Hematopoietic multipotent progenitor cell treated with erythropoietin and hydrocortisone succinate and interleukin-3 and kit ligand, for 15 days (in vitro differentiated cells): ENCODE results near the gene NUMB.
"Not testable (repeated sequence)": the region's sequence is repeated elsewhere in the genome, so short reads cannot be mapped to it uniquely, and the experiment has no call there.

Source experiments
- DNase-seq: peaks from one replicate; pipeline ENCODE4 v3.0.0-alpha.2; 2015; ENCODE audit warnings: low spot score

Gene NUMB

DNA sequence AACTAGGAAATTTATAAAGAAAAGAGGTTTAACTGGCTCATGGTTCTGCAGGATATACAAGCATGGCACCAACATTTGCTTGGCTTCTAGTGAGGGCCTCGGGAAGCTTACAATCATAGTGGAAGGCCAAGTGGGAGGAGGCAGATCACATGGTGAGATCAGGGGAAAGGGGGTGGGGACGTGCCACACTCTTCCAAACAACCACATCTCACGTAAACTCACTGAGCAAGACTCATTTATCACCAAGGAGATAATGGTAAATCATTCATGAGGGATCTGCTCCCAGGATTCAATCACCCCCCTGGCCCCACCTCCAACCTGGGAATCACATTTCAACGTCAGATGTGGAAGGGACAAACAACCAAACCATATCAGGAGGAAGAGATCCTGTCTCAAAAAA, 35.8 kb downstream of the NUMB start:
- DNase-seq = no peak

DNA sequence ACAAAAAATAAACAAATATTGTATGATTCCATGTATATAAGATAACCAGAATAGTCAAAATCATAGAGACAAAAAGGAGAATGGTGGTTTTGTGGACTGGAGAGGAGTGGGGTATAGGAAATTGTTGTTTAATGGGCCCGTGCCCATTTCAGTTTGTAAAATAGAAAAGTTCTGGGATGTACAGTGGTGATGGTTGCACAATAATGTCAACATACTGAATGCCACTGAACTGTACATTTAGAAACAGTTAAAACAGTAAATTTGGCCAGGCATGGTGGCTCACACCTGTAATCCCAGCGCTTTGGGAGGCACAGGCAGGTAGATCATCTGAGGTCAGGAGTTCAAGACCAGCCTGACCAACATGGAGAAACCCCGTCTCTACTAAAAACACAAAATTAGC, 40.1 kb downstream of the NUMB start:
- DNase-seq = no peak

DNA sequence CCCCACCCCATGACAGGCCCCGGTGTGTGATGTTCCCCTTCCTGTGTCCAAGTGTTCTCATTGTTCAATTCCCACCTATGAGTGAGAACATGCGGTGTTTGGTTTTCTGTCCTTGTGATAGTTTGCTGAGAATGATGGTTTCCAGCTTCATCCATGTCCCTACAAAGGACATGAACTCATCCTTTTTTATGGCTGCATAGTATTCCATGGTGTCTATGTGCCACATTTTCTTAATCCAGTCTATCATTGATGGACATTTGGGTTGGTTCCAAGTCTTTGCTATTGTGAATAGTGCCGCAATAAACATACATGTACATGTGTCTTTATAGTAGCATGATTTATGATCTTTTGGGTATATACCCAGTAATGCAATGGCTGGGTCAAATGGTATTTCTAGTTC, 52.1 kb downstream of the NUMB start:
- not testable (repeated sequence) for DNase-seq

DNA sequence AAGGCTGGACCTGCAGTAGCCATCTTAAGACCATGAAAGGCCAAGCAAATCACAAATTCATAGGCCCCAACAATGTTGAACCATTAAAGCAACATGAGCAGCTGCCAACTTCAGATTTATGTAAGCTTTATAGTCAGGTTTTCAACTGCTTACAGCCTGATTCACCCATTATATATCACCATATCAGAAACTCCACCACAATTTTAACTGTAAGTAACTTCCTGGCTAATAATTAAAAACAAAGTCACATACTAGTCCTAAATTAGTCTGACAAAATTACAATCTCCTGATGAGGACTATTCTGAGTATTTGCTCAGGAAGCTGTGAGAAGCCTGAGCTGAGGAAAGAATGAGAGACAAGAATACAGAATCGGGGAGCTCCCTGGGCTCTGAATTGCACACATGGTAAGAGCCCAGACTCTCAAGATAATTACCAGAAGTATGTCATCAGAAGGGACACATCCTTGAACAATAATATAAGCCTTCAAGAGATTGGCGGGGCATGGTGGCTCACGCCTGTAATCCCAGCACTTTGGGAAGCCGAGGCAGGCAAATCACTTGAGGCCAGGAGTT, 55.1 kb downstream of the NUMB start:
- no peak for DNase-seq

DNA sequence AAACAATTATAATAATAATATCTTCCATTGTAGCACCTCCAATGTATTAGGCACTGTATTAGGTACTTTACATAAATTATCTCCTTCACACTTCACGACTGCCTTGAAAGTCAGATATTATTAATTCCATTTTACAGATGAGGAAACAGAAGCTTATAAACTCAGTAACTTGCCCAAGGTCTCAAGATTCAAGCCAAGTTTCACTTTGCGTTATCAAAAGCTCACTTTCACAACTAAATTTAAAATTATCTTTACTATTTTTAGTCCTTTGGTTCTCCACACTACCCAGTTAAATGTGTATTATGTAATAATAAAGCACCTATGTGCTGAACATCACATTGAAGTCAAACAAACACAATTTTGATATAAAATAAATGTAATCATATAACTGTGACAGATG, 55.8 kb downstream of the NUMB start:
- no peak for DNase-seq

DNA sequence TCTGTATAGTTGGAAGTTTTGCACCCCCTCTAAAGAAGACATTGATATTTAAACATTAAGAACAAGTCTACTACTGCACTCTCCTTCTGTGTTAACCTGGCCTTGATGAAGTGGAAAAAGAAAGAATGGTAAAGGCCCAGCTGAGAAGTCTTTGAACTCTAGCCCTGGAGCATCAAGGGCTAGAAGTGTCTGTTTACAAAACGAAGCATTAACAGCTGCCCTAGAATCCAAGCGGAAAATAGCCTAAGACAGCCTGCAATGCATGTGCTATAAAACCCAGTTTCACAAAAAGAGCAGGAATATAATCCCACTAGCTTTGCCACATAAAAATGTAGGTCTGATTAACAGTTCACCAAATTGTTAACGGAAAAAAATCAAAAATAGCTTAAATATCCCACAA, 60.5 kb downstream of the NUMB start:
- no peak for DNase-seq

DNA sequence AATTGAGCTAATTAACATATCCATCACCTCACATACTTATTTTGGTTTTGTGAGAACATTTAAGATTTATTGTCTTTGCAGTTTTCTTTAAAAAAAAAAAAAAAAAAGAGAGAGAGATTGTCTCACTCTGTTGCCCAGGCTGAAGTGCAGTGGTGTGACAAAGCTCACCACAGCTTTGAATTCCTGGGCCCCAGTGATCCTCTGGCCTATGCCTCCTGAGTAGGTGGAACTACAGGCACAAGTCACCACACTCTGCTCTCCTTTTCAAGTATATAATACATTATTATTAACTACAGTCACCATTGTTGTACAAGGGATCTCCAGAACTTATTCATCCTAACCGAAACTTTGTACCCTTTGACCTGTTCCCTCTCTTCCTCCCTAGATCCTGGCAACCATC, 64.0 kb downstream of the NUMB start:
- DNase-seq = no peak

DNA sequence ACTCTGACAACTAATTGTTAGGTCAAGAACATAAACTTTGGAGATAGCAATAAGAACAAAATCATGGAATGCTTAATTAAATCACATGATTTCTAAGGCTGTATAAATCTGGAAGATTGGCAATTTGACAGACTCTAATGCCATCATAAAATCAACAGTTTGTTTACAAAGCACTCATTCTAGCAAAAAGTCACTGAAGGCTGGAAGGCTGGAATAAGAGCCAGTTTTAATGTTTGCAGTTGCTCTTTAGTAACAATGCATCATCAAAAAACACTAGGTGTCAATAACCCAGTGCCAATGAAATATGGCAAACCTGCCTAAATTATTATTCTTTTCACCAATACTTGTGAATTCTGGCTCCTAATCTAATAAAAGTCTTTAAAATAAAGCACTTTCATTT, 65.0 kb downstream of the NUMB start:
- no peak for DNase-seq

DNA sequence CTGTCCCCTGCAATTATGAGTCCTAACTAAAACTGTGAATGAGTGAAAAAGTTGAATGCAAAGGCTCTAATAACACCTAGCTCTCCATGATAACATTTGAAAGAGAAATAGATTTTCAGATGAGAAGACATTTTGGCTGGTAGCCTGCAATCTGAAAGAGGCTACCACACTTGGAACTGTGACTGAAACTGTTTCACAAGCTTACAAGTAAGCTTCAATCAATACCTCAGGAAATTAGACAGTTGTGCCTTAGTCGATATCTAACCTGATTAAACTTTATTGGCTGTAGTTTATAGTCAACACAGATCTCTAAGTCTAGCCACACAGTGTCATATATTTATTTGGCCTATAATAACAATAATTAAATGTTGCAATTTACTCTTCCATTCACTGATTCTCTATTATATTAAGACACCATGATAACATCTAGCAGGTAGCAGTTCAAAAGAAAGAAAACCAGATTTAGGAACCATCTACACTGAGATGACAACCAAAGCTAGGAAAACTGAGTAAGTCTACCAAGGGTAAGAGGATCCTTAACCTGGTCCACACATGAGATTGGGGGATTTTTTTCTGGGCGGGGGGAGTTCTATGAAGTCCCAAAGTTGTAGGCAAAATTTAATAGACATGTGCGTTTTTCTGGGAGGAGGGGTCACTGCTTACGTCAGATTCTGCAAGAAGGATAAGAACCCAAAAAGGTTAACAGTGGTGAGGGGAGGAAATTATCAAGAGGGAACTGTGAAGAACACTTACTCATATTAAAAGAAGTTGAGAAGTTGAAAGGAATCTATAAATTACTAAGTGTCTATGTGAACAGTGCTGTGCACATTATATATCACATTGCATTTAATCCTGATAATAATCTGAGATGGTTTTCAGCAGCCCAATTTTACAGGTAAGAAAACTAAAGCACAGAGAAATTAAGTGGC, 65.8 kb downstream of the NUMB start:
- DNase-seq = no peak

DNA sequence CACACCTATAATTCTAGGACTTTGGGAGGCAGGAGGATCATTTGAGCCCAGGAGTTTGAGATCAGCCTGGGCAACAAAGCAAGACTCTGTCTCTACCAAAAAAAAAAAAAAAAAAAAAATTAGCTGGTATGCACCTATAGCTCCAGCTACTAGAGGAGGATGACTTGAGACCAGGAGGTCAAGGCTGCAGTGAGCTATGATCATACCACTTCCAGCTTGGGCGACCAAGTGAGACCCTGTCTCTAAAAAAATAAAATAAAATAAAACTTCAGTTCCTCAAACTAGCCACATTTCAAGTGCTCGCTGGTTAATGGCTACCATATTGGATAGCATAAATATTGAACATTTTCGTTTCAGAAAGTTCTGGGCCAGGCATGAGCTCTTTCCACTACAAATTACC, 70.5 kb downstream of the NUMB start:
- DNase-seq = not testable (repeated sequence)

DNA sequence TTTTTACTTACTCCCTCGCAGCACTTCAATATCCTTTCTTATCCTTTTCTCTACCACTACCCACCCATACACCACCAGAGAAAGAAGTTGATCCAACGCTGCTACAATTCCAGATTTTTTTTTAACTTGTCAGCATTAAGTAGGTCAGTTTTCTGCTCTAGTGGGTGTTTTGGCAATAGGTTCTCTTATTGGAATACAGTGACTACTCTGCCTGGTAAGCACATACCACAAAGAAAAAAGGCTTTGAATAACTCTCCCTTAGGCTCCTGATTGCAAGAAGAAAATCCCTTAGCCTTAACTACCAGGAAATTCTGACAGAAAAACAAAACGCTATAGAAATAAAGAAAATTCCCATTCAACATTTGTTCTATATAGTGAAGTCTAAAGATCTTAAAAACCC, 72.0 kb downstream of the NUMB start:
- DNase-seq = no peak

DNA sequence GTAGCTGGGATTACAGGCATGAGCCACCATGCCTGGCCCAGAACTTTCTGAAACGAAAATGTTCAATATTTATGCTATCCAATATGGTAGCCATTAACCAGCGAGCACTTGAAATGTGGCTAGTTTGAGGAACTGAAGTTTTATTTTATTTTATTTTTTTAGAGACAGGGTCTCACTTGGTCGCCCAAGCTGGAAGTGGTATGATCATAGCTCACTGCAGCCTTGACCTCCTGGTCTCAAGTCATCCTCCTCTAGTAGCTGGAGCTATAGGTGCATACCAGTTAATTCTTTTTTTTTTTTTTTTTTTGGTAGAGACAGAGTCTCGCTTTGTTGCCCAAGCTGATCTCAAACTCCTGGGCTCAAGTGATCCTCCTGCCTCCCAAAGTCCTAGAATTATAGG, 73.3 kb downstream of the NUMB start:
- DNase-seq = not testable (repeated sequence)

DNA sequence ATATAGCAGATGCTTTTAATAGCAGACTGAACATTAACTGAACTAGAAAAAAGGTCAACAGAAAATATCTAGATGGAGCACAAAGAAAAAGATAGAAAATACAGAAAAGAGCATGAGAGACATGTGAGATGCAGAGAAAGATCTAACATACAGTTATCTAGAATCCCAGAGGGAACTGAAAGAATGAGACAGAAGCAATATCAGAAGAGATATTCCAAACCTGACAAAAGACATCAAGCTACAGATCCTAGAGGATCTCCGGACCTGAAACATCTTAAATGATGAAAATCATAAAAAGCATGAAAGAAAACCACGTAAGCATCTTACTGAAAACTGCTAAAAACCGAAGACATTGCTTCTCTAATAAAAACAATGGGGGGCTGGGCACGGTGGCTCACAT, 75.0 kb downstream of the NUMB start:
- no peak for DNase-seq

DNA sequence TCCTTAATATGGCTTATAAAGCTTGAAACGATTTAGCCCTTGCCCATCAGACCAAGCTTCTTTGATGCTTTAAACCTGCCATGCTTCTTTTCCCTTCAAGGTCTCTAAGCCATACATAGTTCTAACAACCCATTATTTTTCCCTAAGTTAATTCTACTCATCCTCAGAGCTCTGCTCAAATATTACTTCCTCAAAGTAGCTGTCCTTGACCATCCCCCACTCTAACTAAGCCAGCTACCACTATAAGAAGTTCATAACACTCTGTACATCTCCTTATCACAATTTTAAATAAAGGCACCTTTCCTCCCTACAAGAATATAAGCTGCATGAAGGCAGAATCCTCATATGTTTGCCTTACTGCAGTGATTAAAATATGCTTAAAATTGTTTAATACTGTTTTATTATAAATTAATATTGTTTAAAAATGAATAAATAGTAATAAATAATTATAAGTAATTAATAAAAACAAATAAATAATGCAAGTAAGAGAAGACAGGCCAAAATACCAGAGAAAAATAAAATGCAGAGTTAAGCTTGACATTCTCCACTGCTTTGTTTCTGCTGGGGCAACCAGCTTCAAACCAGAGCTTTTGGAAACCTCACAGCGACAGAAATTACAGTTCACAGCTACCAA, 76.8 kb downstream of the NUMB start:
- DNase-seq = no peak

DNA sequence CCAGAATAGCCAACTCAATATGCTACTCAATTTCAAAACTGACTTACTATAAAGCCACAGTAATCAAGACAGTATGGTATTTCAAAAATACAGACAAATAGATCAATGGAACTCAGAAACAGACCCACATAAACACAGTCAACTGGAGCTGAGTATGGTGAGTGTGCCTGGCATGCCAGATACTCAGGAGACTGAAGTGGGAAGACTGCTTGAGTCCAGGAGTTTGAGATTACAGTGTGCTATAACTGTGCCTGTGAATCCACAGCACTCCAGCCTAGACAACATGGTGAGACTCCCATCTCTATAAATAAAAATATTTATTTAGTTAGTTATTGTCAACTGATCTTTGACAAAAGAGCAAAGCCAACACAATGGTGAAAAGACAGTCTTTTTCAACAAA, 81.8 kb downstream of the NUMB start:
- no peak for DNase-seq

DNA sequence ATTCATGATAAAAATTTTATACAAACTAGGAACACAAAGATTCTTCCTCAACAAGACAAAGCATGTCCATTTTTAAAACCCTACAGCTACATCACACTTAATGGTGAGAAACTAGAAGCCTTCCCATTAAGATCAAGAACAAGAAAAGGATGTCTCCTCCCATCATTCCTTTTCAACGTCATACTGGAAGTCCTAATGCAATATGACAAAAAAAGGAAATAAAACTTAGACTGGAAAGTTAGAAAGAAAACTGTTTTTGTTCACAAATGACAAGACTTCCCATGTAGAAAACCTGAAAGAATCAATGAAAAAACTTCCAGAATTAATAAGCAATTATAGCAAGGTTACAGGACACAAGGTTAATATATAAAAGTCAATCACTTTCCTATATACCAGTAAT, 82.5 kb downstream of the NUMB start:
- DNase-seq = no peak

DNA sequence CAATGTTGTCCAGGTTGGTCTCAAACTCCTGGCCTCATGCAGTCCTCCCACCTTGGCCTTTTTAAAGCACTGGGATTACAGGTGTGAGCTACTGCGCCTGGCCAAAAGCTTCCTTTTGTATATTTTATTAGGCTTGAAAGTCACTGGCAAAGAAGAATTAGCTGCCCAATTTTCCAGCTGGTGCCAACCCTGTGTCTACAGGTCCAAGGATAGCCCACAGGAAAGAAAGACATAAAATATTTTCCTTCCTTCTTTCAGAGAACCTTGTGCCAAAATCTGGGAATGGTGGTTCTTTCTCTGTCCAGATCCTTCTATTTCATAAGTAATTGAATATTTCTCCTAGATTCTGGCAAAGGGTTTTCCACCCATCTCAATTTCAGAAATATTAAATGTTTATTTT, 84.1 kb downstream of the NUMB start:
- DNase-seq = no peak

DNA sequence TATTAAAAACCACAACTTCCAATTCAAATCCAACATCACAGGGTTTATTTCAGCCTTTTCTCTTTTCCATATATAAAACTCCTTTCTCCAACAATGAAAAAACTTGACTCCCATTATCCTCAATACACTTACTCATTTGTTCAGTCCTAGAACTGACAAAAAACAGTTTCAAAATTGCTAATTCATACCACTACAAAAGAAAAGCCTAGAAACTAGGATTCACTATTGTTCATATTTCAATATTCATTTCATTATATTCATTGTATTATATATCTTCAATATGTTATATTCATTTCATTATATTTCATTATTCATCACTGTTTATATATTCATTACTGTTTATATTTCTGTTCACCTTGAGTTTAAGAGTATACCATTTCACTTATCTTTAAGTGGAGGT, 85.8 kb downstream of the NUMB start:
- DNase-seq = no peak

DNA sequence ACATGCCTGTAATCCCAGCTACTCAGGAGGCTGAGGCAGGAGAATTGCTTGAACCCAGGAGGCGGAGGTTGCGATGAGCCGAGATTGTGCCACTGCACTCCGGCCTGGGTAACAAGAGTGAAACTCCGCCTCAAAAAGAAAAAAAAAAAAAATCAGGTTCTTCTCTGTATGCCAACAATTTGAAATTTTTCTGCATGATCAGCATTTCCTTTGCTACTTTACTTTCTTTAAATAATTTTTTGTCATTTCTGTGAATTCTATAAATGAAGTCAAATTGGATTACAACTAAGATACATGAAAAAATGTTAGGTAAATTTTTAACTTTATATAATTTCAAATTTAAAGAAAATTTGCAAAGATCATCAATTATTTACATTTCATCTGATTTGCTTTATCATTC, 87.8 kb downstream of the NUMB start:
- DNase-seq = no peak

DNA sequence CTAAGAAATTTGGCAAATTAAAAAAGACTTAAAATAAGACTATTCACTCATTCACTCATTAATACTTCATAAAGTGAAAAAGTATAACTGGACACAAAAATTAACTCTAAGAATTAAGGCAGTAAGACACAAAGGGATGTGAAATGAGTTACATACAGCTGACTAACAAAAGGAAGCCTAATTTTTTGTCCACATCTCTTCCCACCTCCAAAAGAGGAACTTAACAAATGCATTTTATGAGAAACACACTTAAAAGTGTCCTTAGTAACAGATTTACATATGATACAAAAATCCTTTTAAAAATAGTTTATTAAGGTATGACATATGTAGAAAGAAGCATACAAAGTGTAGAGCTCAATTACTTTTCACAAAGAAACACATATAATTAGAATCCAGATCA, 88.9 kb downstream of the NUMB start:
- DNase-seq = no peak

DNA sequence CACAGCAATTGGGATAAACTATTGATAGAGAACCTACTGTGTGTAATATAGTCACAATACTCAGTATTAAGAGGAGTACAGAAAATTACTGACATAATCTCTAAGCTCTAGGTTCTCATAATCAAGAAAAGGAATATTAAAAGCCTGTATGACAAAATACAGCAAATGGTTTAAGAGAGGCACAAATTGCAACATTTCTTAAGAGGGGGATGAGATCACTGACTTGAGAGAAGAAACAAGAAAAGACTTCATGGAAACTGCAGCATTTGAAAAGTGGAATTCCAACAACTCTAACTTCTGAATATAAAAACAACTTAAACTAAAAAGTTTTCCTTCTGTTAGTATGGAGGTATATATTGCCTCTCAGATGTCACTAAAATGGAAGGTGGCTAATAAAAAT, 89.7 kb downstream of the NUMB start:
- DNase-seq = no peak

DNA sequence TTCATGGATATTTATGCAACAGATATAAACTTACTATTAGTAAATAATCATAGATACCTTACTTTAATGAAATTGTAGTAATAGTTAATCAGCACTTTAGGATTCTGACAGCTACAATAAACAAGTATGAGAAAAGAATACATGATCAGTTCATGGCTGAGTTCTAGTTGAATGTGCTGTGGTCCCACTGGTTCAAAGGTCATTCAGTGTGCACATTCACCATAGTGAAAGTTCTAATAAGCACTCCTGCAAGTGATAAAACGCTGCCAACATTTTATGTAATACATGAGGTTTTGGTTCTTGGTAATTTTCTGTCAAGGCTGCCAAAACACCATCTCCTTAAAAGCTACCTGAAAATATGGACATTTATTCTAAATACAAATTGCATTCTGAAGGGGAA, 92.6 kb downstream of the NUMB start:
- DNase-seq = no peak

DNA sequence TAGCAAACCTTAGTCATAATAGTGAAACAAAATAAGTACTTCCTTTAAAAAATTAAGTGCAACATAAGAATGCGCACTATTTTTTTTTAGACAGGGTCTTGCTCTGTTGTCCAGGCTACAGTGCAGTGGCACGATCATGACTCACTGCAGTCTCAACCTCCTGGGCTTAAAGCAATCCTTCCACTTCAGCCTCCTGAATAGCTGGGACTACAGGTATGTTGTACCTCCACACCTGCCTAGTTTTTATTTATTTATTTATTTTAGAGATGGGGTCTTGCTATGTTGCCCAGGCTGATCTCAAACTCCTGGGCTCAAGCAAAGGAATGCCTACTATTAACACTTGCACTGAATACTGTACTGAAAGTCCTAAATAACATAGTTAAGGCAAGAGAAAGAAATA, 93.8 kb downstream of the NUMB start:
- DNase-seq = no peak
